RPMI7951 (cell line): ENCODE data around the gene CFAP91. TPM values are rescaled to one million over a fixed set of nuclear protein-coding genes. Genes with fewer than 3 reads are reported as not detected.
A peak's percentile ranks its signal among the peaks of the same experiment; 100 is the strongest.
"Not testable (repeated sequence)": the region's sequence is repeated elsewhere in the genome, so short reads cannot be mapped to it uniquely, and the experiment has no call there.

Experiments
- DNase-seq: peaks from one replicate; pipeline ENCODE4 v3.0.0-alpha.2; 2012; ENCODE audit warnings: low read depth
- total RNA-seq: library from RNA; depleted of rRNA; stranded (reverse); fragments of >200 nt; shearing (Covaris generic); gene quantifications from 2 replicates; pipeline ENCODE4 v1.2.3, GENCODE V29; 2014

Gene CFAP91
- total RNA-seq, 1 experiment from 2014 or later = not detected

DNA sequence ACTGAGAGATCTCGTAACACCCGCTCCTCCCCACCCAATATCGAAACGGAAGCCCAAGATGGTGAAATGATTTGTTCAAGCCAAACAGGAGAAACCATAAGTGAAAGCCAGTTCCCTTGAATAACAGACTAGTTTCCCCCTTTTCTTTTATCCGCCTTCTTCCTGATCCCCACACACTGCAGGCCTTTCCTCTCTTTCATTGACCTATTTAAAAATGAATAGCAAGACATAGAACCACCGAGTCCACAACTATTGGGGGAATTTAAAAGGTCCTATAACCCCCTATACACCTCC is 25.2 kb upstream of the CFAP91 start:
- DNase-seq = no peak

DNA sequence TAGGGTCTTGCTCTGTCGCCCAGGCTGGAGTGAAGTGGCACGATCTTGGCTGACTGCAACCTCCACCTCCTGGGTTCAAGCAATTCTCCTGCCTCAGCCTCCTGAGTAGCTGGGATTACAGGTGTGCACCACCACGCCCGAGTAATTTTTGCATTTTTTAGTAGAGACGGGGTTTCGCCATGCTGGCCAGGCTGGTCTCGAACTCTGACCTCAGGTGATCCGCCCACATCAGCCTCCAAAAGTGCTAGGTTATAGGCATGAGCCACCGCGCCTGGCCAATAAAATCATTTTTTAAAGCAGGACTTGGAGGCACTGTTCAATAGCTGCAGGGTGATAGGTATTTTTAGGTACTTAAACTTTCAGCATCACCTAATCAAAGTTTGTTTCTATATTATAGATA is 24.6 kb upstream of the CFAP91 start:
- not testable (repeated sequence) for DNase-seq

DNA sequence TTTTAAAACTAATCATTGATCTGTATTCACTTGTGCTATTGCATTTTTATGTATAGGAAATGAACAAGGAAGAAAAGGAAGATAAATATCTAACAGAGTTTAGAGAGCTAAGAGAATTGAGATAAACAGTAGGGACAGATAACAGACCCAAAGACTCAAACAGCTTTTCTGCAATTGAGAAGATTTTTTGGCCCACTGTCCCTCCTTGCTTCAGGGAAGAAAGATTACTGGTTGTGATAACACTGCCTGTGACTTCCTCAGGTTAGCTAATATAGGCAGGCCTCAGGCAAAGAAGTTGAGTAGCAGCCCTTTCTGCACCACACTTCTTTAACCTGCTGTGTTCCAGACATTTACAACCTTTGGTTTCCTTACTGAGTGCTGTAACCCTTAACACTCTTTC is 22.9 kb upstream of the CFAP91 start:
- DNase-seq = no peak

DNA sequence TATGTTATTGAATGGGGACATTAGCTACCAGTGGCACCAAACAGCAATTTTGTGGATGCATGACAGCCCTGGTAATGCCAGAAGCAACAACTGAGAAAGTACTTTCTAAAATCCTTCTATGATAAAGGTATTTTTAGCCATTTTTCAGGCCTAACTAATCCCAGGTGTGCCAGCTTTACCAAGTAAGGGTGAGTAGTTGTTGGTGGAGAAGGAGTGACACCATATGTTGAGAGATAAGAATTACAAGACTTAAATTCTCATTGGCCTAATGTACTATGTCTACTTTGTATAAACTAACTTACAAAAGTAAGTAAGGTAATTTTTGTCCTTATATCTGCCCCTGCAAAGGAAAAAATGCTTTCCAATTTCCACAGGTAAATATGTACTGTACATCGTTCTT is 21.5 kb upstream of the CFAP91 start:
- DNase-seq = peak; percentile 46

DNA sequence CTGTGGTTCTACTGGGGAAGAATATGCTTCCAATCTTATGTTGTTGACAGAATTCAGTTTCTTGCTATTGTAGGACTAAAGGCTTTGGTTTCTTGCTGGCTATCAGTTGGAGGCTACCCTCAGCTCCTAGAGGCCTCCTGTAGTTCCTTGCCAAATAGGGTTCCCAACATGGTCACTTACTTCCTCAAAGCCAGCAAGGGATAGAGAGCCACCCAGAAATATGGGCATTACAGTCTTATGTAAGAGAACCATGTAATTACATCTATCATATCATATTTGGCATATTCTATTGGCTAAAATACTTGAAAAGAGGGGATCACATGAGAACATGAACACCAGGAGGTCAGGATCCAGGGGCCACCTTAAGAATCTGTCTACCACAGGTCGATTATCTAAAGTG is 19.4 kb upstream of the CFAP91 start:
- no peak for DNase-seq

DNA sequence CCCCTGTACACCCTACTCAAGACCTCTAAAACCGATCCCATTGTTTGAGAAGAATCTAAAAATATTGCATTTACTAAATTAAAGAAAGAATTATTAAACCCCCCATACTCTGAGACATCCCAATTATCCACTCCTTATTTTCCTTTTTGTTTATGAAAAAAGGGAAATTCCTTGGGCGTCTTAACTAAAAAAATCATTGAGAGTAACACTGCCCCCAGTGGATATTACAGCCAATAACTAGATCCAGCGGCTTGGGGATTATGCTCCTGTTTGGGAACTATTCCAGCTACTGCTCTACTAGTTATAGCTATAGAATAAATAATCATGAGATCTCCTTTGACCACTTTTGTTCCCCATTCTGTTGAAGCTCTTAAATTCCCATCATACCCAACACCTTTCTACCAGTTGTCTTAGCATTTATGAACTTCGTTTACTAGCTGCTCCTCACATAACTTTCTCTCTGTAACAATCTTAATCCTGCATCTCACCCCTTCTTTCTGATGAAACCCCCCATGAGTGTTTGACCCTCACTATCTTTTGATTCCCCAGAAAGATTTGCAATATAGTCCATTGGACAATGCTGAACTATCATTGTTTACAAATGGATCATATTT is 12.7 kb upstream of the CFAP91 start:
- DNase-seq = peak; percentile 50

DNA sequence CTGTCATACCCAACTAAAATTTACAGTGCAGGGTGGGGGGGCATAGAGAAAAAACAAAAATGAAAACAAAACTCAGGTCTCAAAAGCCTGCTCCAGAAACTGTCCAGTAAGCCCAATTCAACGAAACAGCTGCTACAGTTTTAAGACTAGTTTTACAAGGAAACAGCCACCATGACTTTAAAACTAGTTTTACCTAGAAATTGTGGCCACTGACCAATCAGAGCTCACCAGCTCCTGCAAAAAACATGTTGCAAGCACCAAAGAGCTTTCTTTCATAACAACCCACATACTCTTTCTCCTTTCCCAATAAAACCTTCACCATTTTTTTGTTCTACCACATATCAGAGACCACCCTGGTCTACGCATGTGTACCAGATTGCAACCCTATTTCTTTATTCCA is 7.3 kb upstream of the CFAP91 start:
- DNase-seq = peak; percentile 21

DNA sequence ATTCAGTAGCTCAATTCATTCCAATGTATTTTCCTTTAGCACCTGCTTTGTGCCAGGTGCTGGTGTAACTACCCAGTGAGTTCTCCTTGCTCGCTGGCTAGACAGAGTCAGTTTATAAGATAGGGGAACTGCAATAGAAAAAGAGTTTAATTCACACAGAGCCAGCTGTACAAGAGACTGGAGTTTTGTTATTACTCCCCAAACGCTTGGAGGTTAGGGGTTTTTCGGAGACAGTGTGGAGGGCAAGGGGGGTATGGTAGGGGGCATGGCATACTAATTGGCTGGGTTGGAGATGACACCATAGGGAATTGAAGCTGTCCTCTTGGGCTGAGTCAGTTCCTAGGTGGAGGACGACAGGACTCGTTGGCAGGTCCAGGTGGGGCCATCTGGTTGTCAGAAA is 5.4 kb upstream of the CFAP91 start:
- DNase-seq = no peak

DNA sequence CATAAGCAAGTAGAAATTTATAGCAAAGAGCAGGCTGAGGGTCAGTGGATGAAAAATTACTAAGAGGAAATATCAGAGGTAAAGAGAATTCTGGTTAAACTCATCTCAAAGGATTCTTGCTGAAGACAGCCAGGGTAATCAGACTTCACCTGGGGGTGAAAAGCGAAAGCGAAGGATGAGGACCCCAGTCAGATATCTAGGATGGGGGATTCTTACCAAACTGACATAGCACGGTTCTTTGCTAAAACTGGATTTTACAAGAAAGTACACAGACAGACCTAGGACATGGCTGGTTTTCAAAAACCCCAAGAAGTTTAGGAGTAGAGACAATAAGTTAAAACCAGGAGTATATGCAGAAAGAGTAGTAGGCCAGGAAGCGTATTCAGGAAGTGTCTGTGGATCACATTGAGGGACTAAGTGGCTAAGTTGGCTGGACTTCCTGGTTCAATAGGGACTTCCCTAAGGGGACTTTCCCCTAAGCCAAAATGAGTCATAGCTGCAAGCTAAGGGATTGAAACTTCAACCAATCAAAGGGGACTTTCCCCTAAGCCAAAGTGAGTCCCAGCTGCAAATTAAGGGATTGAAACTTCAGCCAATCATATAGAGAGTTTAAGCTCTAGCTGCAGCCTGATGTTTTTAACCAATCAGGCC is 2.4 kb upstream of the CFAP91 start:
- peak; percentile 59 for DNase-seq

DNA sequence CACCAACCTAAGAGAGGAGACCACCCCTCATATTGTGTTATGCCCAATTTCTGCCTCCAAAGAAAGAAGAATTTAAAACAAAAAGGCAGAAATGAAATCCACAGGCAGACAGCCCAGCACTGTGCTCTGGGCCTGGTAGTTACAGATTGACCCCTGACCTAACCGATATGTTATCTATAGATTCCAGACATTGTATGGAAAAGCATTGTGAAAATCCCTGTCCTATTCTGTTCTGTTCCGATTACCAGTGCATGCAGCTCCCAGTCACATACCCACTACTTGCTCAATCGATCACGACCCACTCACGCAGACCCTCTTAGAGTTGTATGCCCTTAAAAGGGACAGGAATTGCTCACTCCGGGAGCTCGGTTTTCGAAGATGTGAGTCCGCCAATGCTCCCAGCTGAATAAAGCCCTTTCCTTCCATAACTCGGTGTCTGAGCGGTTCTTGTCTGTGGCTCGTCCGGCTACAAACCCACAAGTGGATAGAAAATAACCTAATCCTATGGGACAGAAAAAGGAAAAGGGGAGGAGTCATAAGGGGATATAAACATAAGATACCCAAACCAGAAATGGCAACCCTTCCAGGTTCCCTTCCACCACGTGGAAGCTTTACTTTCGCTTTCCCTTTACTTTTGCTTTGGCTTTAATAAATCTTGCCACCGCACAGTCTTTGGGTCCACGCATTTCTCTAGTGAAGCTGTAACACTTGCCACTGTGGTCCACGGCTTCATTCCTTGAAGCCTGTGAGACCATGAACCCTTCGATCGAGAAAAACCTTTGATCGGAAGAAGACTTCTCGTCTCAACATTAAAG is 1.7 kb upstream of the CFAP91 start:
- no peak for DNase-seq

DNA sequence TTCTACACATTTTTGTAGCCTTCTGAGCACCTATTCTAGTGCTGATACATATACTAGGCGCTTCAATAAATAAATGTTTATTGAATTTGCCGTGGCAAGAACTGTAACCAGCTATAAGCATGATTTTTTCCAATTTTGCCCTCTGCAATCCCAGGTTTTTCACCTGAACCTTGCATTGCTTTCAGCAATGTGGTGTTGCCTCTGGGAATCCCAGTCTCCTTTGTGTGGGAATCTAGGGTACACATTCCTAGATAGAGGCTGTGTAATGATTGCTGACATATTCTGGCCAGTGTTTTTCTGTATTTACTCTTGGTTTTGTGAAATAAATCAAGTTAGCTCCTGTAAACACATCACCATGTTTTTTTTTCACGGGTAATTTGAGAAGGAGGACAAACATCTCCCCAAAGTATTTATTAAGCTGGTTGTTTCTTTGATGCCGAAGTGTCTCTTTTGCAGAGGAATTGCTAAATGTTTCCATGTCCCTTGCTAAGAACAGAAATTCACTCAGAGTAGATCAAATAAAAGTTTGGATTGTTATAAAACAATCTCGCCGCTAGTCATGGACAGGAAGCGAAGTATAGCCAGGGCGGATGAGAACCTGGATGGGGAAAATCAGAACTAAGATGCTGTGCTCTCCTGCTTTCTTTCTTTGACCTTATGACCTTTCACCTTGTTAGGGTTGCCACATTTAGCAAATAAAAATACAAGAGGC is 1.2 kb downstream of the CFAP91 start:
- no peak for DNase-seq

DNA sequence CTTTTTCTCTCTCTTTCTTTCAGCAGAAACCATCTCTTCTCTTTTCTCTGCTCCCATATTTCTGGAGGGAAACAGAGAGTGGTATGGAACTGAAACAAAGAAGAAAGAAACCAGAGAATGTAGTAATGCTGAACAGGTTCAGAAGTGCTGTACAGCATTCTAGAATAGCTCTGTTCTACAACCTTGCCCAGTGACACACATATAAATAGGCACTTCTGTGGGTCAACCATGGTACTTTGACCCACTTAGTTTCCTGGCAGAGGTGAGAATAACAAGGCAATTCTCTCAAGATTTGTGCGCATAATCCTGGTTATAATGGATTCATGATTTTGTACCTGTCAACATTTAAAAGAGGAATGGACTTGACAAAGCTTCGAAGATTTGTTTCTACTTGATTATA is 12.3 kb downstream of the CFAP91 start:
- DNase-seq = no peak

DNA sequence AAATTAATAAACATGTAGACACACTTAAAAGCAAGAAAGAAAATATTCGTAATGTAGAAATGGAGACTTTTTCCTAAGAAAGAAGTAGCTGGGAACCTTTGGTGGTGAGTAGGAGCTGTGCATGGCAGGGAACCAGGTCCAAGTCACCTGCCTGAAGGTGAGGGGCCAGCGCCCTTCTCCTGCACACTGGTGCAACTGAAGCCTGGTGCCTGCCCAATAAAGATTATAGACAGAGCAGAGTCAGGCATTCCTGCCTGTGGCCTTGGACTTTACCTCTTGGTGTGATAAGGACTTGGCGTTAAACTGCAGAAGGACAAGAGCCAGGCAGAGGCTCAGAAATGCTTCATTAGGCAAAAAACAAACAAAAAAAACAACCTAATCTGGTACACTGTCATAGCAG is 14.2 kb downstream of the CFAP91 start:
- DNase-seq = no peak

DNA sequence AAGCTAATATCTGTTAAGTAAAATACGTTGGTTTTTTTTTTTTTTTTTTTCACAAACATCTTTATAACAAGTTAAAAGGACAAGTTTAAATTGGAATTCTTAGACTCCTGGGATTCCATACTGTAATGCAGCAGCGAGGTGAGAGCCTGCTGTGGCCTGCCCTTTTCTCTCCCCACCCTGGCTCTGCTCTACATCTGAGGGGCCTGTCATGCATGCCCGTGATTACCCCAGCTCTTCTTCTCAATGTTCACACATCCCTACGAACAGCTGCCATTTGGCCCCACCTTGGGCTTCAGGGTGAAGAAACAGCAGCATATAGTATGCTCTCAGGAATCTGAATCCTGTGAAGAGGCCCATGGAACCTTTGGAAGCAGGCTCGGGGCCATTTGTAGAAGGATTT is 14.7 kb downstream of the CFAP91 start:
- DNase-seq = no peak

DNA sequence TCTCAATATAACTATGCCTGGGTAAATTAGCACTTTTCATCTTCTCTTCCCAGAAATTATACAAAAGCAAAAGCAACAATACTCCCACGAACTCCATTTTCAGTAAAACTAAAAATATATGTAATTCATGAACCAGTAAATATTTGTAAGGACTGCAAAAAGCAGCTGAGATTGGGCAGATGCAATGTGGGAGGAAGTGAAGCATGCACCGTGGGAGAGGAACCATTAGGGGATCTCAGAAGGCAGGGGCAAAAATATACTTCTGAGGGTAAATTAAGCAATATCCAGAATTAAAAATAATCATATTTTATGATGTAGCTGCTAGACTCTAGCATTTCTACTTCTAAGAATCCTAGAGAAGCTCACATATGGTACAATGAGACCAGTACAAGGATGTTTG is 20.2 kb downstream of the CFAP91 start:
- DNase-seq = no peak

DNA sequence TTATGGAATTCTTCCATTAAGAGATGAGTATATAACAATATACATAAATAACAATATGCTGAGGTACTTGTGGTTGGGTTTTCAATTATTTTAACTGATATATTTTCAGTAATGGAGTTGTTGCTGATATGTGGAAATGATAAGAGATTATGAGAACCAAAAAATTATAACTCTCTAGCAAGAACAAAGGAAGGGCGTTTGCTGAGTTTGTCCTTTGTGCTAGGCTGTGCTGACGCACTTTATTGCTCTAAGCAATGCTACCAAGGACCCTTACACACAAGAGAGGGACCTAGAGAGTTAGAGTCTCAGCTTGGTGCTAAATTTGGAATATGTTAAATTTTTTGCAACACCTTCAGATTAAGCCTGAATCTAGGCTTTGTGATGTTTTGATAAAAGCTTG is 24.1 kb downstream of the CFAP91 start:
- DNase-seq = no peak

DNA sequence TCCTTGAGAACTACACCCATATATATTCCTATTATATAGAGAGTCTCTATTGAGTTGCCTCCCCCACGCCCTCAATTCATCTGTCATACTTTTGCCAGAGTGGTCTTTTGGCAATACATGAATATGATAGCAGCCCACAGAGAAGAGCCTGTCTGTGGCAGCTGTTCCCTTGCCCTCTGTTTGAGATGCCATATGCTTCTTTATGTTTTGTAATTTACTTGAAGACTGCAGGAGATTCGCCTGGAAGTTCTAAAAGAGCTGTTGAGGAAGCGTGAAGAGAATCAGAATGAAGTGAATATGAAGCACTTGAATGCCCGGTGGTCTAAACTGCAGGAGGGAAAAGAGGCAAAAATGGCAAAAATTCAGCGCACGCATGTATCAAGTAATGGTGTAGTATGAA is 27.2 kb downstream of the CFAP91 start:
- DNase-seq = no peak

DNA sequence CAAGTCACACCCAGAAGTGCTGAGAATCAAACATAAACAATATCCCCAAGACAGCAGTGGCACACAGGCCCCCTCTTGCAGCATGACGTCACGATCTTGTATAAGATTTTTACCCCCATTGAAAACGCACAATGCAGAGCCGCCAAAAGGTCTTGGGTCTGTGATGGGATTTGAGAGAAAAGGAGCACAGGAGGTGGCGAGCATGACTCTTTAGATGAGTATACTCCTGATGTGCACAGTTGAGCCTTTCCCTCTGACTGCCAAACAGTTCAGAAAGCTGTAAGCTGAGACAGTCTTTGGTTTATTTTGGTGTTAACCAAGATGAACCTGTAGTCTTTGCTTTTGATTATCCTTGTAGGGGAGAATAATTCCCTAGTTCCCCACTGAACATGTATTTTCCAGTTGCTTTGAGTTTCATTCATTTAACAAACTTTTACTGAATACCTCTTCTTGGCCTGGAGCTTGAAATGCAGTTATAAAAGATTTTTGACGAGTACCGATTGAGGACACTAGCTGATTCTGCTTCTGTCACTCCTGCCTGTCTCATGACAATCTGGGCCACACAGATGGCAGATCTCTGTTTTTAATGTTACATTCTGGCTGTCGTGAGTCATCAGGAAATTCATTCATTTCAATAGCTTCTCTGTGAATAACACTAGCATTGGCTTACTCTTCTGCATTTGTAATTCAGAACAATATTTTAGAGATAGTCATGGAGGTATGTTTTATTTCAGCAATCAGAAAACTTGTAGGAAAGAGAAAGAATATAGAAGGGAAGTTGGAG is 28.9 kb downstream of the CFAP91 start:
- DNase-seq = peak; percentile 43

DNA sequence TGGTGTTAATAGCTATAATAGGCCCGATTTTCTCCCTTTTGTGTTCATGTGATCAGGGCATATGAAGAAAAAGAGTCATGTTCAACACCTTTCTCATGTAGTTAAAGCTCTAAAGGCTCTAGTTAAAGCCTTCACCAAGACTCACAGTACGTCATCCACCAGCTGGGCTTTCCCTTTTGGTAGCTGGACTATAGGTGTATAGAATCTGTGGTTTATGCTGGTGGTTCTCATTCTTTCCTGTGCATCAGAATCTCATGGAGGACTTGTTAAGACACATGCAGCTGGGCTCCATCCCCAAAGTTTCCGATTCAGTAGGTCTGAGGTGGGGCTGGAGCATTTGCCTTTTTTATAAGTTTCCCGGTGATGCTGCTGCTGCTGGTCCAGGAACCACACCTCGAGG is 31.0 kb downstream of the CFAP91 start:
- no peak for DNase-seq

DNA sequence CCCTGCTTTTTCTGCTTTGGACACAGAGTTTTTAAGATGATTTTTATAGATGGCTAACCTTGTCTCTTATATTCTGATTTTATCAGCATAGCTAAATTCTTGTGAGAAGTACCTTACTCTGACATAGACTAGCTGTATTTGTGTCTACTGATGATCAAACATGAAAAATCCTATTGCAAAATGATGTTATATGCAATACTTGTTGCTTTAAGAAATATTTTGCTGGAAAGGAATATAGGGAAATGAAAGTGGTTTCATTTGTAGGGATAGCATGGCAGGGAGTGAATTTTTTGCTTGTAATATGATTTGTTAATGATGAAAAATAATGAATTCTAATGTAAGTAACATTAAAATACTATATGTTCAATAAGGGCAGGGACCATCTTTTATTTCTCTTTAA is 35.9 kb downstream of the CFAP91 start:
- no peak for DNase-seq

DNA sequence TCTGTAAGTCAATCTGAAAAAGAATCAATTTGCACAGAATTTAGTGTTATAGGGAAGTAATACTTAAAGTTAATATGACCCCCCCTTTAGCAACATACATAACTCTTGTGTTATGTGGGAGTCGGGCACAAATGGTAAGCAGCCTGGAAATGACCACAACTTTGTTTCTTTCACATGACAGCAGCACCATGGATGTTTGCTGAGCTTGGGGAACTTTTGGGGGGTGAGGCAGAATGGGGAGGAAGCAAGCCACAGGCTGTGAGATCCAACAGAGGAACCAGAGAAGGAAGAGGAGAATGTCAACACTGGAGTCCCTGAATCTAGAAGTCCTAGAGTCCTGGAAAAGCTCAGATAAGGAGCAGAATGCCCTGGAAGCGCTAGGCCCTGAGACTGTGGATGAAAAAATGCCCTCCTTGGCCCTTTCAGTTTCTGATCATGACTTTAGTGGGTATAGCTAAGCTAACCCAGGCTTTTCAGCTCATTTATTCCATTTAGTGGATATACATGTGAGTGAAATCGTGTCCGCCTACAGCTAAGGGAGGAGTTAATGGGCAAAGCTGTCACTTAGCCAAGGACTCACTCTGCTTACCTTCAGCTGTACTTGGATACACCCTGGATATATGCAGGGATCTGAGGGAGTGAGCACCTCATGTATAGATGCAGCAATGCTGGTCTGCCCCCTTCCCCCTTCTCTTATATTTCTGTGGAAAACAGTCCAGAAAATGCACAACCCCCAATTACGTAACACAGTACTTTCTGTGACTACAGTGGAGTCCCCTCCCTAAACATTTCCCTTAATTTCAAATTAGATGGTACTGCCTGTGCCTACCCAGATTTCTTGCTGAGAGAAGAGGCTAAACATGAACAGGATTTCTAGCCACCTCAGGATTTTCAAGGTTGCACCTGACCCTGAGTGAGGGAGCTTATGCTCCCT is 39.1 kb downstream of the CFAP91 start:
- no peak for DNase-seq
